HFF-Myc (cell line): ENCODE measurements around the gene ASXL2.
A peak's percentile ranks its signal among the peaks of the same experiment; 100 is the strongest.
"Not testable (repeated sequence)": the region's sequence is repeated elsewhere in the genome, so short reads cannot be mapped to it uniquely, and the experiment has no call there.

Source experiments
- DNase-seq: peaks from one replicate; pipeline ENCODE4 v3.0.0-alpha.2; 2011; ENCODE audit warnings: low read depth; ENCODE audit errors: extremely low read depth
- H3K4me3 ChIP-seq: replicated peaks from 2 replicates; pipeline ENCODE4 v1.5.1; 2011; ENCODE audit warnings: low read depth, mild to moderate bottlenecking, control low read depth, low read length
- CTCF ChIP-seq: IDR thresholded peaks from 2 replicates; pipeline ENCODE4 v1.5.1; 2012; ENCODE audit warnings: mild to moderate bottlenecking, low read depth, low read length, control low read depth; ENCODE audit errors: missing control alignments

The ASXL2 gene

GRCh38 chr2:25855065-25855464 is 23.2 kb downstream of the ASXL2 start:
- DNase-seq: no peak
- no peak overlapping the region for H3K4me3 ChIP-seq
- no peak for TF ChIP-seq CTCF

DNA sequence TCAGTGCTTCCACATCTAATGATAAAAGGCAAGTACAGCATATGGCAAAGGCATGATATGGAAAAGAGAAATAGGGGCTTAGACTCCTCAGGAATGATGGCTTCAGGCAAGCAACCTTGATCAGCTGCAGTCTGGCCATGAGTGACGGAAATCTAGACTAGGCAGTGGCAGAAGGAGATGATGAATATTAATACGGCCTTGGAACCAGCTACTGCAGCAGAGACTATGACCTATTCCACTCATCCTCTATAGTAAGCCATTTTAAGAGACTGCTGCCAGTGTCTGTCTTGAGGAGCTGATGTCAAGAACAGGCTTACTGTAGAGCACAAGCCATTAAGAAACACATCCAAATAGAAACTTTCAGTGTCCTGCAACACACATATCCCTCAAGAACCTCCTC is 23.7 kb downstream of the ASXL2 start:
- TF ChIP-seq CTCF: no peak
- DNase-seq: no peak
- no peak overlapping the region for H3K4me3 ChIP-seq

DNA sequence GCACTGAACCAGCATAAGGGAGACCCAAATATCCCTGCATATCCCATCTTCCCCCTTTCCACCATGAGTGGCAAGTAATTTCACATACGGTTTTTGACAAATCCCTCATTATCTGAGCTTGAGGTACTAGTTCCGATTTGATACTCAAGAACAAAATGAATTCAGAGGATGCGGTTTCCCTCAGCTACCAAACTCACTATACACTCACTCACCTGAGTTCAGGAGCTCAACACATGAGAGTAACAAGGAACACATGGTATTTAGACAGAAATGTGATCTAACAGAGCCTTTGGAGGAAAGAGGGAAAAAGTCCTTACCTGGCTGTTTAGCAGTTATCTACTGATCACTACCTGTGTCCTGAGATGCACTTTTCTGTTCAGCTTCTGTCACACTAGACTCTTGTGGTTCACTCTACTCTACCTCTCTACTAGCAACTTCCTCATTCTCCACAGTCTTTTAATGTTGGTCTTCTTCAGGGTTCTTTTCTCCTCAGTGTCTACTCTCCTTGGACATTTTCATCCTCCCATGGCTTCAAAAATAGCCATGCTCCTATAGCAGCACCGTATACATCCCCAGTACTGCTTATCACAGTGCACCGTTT is 25.1 kb downstream of the ASXL2 start:
- no peak for TF ChIP-seq CTCF
- no peak overlapping the region for H3K4me3 ChIP-seq
- no peak for DNase-seq

- H3K4me3 ChIP-seq: no peak overlapping the region
- TF ChIP-seq CTCF: peak; percentile 47
- DNase-seq: peak; percentile 56
These were observed 26.4 kb downstream of the ASXL2 start for GRCh38 chr2:25851740-25852503.

DNA sequence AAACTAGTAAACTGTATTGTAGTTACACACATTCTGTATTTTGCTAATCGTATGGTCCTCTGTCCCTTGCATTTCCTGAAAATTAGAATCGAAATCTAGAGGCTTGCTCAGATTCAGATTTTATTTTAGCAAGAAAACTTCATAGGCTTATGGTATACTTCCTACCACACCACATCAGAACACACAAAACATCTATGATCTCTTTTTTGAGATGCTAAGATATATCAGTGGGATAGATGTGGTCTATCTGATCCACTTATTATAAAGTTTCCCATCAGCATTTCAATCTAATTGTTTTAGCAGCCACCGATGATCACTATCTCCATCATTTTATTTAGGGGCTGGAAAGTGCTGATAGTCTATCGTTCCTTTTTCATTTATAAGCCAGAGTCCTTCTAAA is 27.9 kb downstream of the ASXL2 start:
- not testable (repeated sequence) for DNase-seq

GRCh38 chr2:25849350-25849749 is 28.9 kb downstream of the ASXL2 start:
- not testable (repeated sequence) for DNase-seq, H3K4me3 ChIP-seq

More for the DNA sequence above, 27.9 kb downstream of the ASXL2 start:
- not testable (repeated sequence) for H3K4me3 ChIP-seq

DNA sequence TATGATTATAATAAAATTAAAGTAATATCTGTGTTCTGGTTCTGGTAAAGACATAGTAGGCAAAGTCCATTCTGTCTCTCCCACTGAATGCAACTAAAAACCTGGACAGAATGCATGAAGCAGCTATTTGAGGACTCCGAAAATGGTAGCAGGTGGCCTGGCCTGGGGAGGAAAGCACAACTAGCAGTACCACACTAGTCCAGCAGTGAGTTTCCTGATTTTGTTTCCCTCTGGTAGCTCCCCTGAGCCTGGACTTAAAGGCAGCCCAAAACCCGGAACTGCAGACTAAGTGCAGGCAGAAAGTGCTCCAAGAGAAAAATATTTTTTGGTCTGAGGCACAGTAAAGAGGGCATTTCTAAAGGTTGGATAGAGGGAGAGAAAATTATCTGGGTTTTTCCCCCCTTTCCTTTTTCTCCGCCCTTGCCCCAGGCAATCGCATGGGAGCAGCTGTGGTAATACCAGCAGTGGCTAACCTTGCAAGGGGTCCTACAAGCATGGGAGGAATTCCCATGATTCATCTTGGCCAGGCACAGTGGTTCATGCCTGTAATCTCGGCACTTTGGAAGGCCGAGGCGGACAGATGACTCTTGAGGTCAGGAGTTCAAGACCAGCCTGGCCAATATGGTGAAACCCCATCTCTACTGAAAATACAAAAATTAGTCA is 32.3 kb downstream of the ASXL2 start:
- DNase-seq: no peak
- H3K4me3 ChIP-seq: no peak overlapping the region

More for the DNA sequence above, 32.3 kb downstream of the ASXL2 start:
- TF ChIP-seq CTCF: no peak
